Kidney glomerular epithelial cell (primary cell): Measurements from ENCODE around the gene DSCAML1.

Experiments
- DNase-seq: peaks from one replicate; lab custom pipeline; 2025; lab: John Stamatoyannopoulos, UW

DSCAML1 gene

GRCh38 chr11:117520201-117520600, 276.8 kb downstream of the DSCAML1 start:
- DNase-seq, result peak; percentile 22

GRCh38 chr11:117519590-117519989, 277.4 kb downstream of the DSCAML1 start:
- DNase-seq, result peak; percentile 81

- DNase-seq, result peak; percentile 81
Observed at GRCh38 chr11:117519170-117519569, 277.8 kb downstream of the DSCAML1 start.

- no peak for DNase-seq
Observed at GRCh38 chr11:117518455-117518854, 278.6 kb downstream of the DSCAML1 start.

DNA sequence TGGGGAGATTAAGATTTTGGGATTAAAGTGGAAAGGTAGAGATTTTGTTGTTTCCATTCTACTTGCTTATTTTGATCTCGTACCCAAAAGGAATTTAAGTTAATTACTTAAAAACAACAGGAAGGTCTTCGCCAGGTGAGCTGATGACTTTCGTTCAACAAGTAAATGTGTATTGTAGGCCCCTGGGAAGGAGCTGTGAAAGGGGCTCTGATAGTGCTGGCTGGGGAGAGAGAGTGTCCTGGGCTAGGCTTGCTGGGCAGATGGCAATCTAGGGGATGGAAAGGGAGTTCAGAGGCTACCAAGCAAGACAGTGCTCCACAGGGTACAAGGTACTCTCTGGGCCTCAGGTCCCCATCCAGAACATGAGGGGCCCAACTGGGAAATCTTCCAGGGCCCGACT, 279.9 kb downstream of the DSCAML1 start:
- no peak for DNase-seq

DNA sequence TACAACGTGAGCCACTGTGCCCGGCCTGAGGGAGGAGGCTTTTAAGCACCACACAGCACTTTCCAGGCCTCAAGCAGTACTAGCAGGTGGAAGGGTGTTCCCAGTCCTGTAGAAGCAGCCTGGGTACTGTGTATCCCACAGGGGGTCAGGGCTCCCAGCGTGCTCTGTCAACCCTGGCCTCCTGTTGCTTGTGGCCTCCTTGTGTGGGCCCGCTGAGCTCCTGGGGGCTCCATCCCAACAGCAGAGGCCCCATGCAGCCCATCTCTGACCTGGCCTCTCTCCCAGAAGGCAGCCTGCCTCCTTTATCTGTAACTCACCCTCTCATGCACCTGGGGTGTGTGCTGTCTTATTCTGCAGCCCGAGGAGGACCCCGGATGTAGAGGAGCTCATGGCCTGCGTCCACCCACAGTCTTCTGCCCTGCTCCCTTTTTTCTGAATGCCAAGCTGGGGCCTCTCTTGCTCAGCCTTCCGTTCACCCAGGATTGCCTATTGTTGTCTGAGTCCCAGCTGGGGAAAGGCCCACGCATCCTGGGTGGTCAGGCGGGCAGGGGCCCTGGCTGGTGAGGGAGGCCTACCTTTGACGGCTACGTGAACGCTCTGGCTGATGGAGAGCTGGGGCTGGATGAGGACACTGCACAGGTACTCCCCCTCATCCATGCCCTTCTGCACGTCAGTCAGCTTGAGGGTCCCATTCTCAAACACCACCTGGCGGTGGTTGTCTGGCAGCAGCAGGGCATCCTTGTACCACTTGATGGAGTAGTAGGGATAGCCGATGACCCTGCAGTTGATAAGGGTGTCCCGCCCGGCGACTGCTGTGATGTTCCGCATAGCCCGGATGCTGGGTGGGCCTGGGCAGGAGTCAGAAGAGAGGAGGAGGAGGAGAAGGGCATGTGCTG, 280.9 kb downstream of the DSCAML1 start:
- peak; percentile 56 for DNase-seq

- DNase-seq, result no peak
Observed at GRCh38 chr11:117514256-117514655, 282.8 kb downstream of the DSCAML1 start.

DNA sequence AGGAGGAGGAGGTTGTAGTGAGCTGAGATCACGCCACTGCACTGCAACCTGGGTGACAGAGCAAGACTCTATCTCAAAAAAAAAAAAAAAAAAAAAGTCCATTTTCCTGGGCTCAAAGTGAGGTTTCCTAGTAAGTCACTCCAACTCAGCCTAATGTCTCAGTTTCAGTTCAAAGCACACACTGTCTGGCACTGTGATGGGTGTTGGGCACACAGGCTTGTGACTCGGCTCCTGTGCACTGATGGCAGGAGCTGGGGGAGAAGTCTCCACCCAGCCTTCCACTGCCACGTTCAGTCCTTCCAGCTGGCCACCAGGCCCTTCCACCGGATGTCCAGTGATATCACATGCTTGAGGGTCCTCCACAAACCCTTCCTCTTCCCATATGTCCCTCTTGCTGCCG, 283.4 kb downstream of the DSCAML1 start:
- no peak for DNase-seq

- DNase-seq, result no peak
Observed at GRCh38 chr11:117511931-117512539, 285.0 kb downstream of the DSCAML1 start.

- DNase-seq, result no peak
Observed at GRCh38 chr11:117511483-117511930, 285.5 kb downstream of the DSCAML1 start.

DNA sequence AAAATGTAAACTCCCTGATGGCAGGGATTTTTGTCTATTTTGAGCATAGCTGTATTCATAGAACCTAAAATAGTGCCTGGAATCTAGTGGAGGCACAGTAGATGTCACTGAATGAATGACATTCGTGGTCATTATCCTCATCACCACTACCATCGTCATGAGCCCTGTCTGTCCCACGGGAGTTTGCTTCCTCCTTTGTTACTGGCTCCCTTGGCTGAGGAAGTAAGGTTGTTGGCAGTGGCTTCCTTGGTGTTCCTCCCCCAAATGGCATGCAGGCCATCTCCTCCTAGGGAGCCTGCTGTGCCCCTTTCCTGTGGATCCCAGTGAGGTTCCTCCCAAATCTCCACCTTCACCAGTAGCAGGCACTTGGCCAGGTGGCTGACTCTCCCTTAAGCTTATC, 286.4 kb downstream of the DSCAML1 start:
- DNase-seq, result no peak

GRCh38 chr11:117509543-117509942, 287.5 kb downstream of the DSCAML1 start:
- DNase-seq, result no peak

GRCh38 chr11:117506971-117507370, 290.0 kb downstream of the DSCAML1 start:
- no peak for DNase-seq

DNA sequence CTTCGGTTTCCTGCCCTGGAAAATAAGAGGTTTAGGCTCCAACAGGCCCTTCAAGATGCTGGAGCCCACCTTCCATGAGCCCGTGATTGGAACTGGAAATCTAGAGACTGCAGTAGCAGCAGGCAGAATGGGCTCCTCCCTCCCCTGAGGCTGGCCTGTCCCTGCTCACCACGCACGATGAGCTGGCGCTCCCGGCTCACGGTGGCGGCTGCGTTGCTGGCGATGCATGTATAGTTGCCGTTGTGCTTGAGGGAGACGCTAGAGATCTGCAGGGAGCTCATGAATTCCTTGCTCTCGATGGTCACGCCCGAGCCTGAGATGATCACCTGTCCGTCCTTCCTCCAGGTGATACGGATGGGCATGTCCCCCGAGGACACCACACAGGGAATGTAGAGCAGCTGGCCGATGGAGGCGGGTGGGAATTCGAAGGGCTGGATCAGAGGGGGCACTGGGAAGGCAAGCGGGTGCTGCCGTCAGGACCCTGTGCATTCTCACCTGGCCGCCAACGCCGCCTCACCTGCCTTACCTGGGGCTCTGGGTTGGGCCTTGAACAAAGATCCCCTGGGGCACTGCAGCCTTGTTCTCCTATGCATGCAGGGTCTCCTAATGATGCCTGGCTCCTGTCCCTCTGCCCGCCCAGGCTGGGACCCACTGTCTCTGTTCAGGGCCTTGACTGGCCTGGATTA, 291.6 kb downstream of the DSCAML1 start:
- no peak for DNase-seq

DNA sequence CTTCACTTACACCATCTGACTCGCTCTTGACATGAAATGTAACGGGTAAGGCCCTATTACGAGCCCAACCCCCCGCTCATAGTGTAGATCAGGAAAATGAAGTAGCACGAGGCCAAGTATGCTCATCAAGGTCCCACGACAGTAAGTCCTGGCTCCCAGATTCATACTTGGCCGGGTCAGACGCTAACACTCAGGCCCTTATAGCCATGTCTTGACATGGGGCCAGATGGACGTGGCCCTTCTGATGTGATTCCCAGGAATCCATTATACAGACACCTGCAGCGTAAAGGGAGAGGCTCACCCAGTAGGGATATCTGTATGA, 294.3 kb downstream of the DSCAML1 start:
- DNase-seq, result no peak

DNA sequence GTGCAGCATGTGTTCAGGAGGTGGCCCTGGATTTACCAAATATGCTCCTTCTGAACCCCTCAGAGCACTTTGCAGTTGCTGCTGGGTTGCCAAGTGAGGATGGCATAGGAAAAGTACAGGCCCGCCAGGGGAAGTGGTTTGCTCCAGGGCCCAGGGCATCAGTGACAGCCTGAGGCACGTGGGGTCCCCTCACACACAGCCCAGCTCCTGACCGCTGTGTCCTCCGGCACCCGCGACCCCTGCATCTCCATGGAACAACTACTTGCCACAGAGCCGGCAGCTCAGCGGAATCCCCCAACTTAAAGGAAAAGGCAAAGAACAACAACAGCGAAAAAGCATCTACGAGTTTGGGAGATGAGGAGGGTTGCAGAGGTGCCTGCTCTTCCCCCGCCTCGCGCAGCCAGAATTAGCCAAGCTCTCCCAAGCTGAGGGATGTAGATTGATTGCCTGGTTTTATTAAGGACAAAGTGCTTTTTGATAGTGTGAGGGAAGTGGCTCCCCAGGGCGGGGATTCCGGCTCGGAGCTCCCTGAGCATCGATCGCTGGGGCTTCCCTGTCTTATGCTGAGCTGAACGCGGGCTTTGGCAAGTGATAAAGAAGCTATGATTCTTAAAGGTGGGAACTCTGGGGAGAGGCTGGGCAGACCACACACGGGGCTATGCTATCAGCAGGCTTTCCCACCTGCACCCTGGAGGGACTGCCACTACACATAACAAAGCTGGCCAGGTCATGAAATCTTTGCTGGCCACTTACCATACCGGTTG, 294.8 kb downstream of the DSCAML1 start:
- DNase-seq, result no peak

- no peak for DNase-seq
Observed at GRCh38 chr11:117501237-117501898, 295.6 kb downstream of the DSCAML1 start.

DNA sequence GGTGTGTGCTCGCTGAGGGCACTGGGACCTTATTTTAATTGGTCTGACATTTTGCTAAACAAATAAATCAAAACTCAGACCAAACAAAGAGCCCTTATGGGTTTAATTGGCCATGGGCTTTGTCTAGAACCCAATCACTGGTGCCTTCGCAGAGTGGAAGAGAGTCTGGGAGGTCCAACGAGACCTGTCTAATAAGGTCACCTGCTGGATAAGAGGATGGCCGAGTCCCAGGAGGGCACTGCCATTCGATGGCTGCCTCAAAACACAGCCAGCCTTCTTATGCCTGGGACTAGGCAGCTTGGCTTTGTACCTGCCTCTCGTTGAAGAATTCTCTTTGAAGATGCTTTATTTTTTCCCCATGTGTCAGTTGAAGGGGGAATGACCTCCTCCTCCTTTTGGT, 298.2 kb downstream of the DSCAML1 start:
- no peak for DNase-seq

GRCh38 chr11:117497206-117497951, 299.6 kb downstream of the DSCAML1 start:
- DNase-seq, result no peak

- no peak for DNase-seq
Observed at GRCh38 chr11:117495357-117495756, 301.7 kb downstream of the DSCAML1 start.
